Measurements from ENCODE around the gene MYL7.
A peak's percentile ranks its signal among the peaks of the same experiment; 100 is the strongest.

The MYL7 gene

GRCh38 chr7:44106311-44107065 lies 34.6 kb downstream of the MYL7 start:
- Mint-ChIP-seq H3K27me3 (peaks cover 37% of the 10 kb centered on the region), H3K27ac (peak overlapping the region; percentile 3), H3K9me3 (no peaks in the 10 kb centered on the region), H3K36me3 (no peaks in the 10 kb centered on the region), H3K4me3 (no peak overlapping the region), H3K4me1 (peaks cover 31% of the 10 kb centered on the region)
- no peak for ATAC-seq

- peak overlapping the region; percentile 3 for H3K27ac Mint-ChIP-seq
- H3K36me3 Mint-ChIP-seq: no peaks in the 10 kb centered on the region
Observed at GRCh38 chr7:44105832-44106231, 35.3 kb downstream of the MYL7 start.

GRCh38 chr7:44104860-44105771 lies 36.0 kb downstream of the MYL7 start:
- ATAC-seq: no peak
- Mint-ChIP-seq H3K4me3 (peak overlapping the region; percentile 56), H3K4me1 (peaks cover 44% of the 10 kb centered on the region), H3K36me3 (no peaks in the 10 kb centered on the region), H3K27ac (peak overlapping the region; percentile 3), H3K9me3 (no peaks in the 10 kb centered on the region), H3K27me3 (peaks cover 37% of the 10 kb centered on the region)

More at GRCh38 chr7:44105832-44106231, 35.3 kb downstream of the MYL7 start:
- Mint-ChIP-seq H3K4me3 (peak overlapping the region; percentile 3), H3K9me3 (no peaks in the 10 kb centered on the region), H3K4me1 (peaks cover 38% of the 10 kb centered on the region), H3K27me3 (peaks cover 37% of the 10 kb centered on the region)
- ATAC-seq: no peak

GRCh38 chr7:44103923-44104859 lies 36.9 kb downstream of the MYL7 start, which contains the start of gene AEBP1:
TSS of gene AEBP1 (plus strand) at chr7:44104345. CDS start at chr7:44104666, 321 bp downstream.
- Mint-ChIP-seq H3K27me3 (peaks cover 37% of the 10 kb centered on the region), H3K4me1 (peaks cover 44% of the 10 kb centered on the region), H3K36me3 (no peaks in the 10 kb centered on the region), H3K4me3 (peak within 1 kb of the TSS; percentile 56), H3K27ac (peak within 1 kb of the TSS; percentile 53), H3K9me3 (no peaks in the 10 kb centered on the region)
- peak; percentile 56 for ATAC-seq

- Mint-ChIP-seq H3K27me3 (peaks cover 32% of the 10 kb centered on the region), H3K27ac (peak overlapping the region; percentile 53), H3K9me3 (no peaks in the 10 kb centered on the region), H3K4me1 (peaks cover 44% of the 10 kb centered on the region), H3K4me3 (peak overlapping the region; percentile 28), H3K36me3 (no peaks in the 10 kb centered on the region)
- no peak for ATAC-seq
Observed at GRCh38 chr7:44103566-44103922, 37.6 kb downstream of the MYL7 start.

- no peak for ATAC-seq
Observed at GRCh38 chr7:44102846-44103565, 38.1 kb downstream of the MYL7 start.

GRCh38 chr7:44101966-44102845 lies 38.9 kb downstream of the MYL7 start:
- Mint-ChIP-seq H3K27me3 (peaks cover 27% of the 10 kb centered on the region), H3K4me1 (peaks cover 54% of the 10 kb centered on the region), H3K9me3 (no peaks in the 10 kb centered on the region), H3K36me3 (no peaks in the 10 kb centered on the region), H3K27ac (peak overlapping the region; percentile 26), H3K4me3 (no peak overlapping the region)
- no peak for ATAC-seq

More at GRCh38 chr7:44102846-44103565, 38.1 kb downstream of the MYL7 start:
- Mint-ChIP-seq H3K4me1 (peaks cover 46% of the 10 kb centered on the region), H3K27me3 (peaks cover 27% of the 10 kb centered on the region), H3K27ac (peak overlapping the region; percentile 53), H3K36me3 (no peaks in the 10 kb centered on the region), H3K9me3 (no peaks in the 10 kb centered on the region), H3K4me3 (peak overlapping the region; percentile 28)

GRCh38 chr7:44101303-44101965 lies 39.7 kb downstream of the MYL7 start:
- Mint-ChIP-seq H3K27ac (peak overlapping the region; percentile 61), H3K36me3 (no peaks in the 10 kb centered on the region), H3K4me3 (no peak overlapping the region), H3K4me1 (peaks cover 61% of the 10 kb centered on the region), H3K9me3 (no peaks in the 10 kb centered on the region), H3K27me3 (peaks cover 26% of the 10 kb centered on the region)
- ATAC-seq: no peak

- Mint-ChIP-seq H3K4me3 (no peak overlapping the region), H3K36me3 (no peaks in the 10 kb centered on the region), H3K4me1 (peaks cover 61% of the 10 kb centered on the region), H3K9me3 (no peaks in the 10 kb centered on the region), H3K27me3 (peaks cover 18% of the 10 kb centered on the region), H3K27ac (peak overlapping the region; percentile 61)
- ATAC-seq: no peak
Observed at GRCh38 chr7:44100458-44101302, 40.5 kb downstream of the MYL7 start.

GRCh38 chr7:44099669-44100068 lies 41.5 kb downstream of the MYL7 start:
- no peaks in the 10 kb centered on the region for H3K9me3 Mint-ChIP-seq
- H3K27me3 Mint-ChIP-seq: peaks cover 9% of the 10 kb centered on the region
- no peak overlapping the region for H3K4me3 Mint-ChIP-seq
- H3K27ac Mint-ChIP-seq: no peak overlapping the region
- no peaks in the 10 kb centered on the region for H3K36me3 Mint-ChIP-seq
- H3K4me1 Mint-ChIP-seq: peaks cover 62% of the 10 kb centered on the region
- ATAC-seq: no peak

- Mint-ChIP-seq H3K27me3 (peaks cover 5% of the 10 kb centered on the region), H3K4me1 (peaks cover 67% of the 10 kb centered on the region), H3K9me3 (no peaks in the 10 kb centered on the region), H3K4me3 (no peak overlapping the region), H3K27ac (peak overlapping the region; percentile 89), H3K36me3 (no peaks in the 10 kb centered on the region)
- no peak for ATAC-seq
Observed at GRCh38 chr7:44098092-44099068, 42.8 kb downstream of the MYL7 start.
